Panc1 (cell line): ENCODE data around the gene NAT9. TPM values are rescaled to one million over a fixed set of nuclear protein-coding genes. Genes with fewer than 3 reads are reported as not detected.

Source experiments
- ATAC-seq: fragments of 200-7000 bp; cut with Tn5 transposase; 2 replicates; pipeline ENCODE4 v1.9.1; 2020; ENCODE audit warnings: mild to moderate bottlenecking, moderate library complexity
- BruUV-seq: library from RNA; stranded (reverse); fragments of 400-500 nt; replicated peaks from 2 replicates; lab custom pipeline; 2021; lab: Mats Ljungman, UMichigan
- CTCF ChIA-PET: fragments of 300-600 bp; sonication (Branson Sonifier 250); formaldehyde crosslinking; loops from one replicate; lab custom pipeline; 2022; ENCODE audit warnings: antibody characterized with exemption; lab: Charles Lee
- POLR2A ChIA-PET: fragments of 300-600 bp; sonication (Branson Sonifier 250); formaldehyde crosslinking; loops from one replicate; lab custom pipeline; 2022; ENCODE audit warnings: antibody characterized with exemption; lab: Charles Lee
- DNase-seq: peaks from one replicate; pipeline ENCODE4 v3.0.0-alpha.2; 2010; ENCODE audit warnings: low read depth, low spot score
- H3K27ac ChIP-seq: 2 replicates; pipeline ENCODE4 v1.5.1; 2011; ENCODE audit warnings: mild to moderate bottlenecking, low read length, inconsistent platforms
- H3K27me3 ChIP-seq: fragments of 200-500 bp; sonication (Bioruptor generic); 2 replicates; pipeline ENCODE4 v1.6.0; 2014; ENCODE audit warnings: low read length, inconsistent platforms; ENCODE audit not compliant: control insufficient read depth, insufficient read depth
- H3K36me3 ChIP-seq: fragments of 200-500 bp; sonication (Bioruptor generic); 2 replicates; pipeline ENCODE4 v1.5.1; 2014; ENCODE audit warnings: inconsistent platforms, mild to moderate bottlenecking, low read length, moderate library complexity; ENCODE audit not compliant: control insufficient read depth, insufficient read depth
- H3K4me1 ChIP-seq: 2 replicates; pipeline ENCODE4 v1.5.1; 2011; ENCODE audit warnings: inconsistent platforms, mild to moderate bottlenecking, low read length, moderate library complexity; ENCODE audit not compliant: control insufficient read depth, insufficient read depth
- H3K4me3 ChIP-seq, 2 experiments: 2 replicates each; pipeline ENCODE4 v1.5.1; 2011 to 2012; ENCODE audit warnings: low read depth in 2 of 2, low read length in 2 of 2, mild to moderate bottlenecking in 2 of 2, inconsistent platforms in 1 of 2, moderate library complexity in 1 of 2
- H3K9me3 ChIP-seq: fragments of 200-500 bp; sonication (Bioruptor generic); 2 replicates; pipeline ENCODE4 v1.5.1; 2014; ENCODE audit warnings: low read depth, mild to moderate bottlenecking, inconsistent platforms, low read length, moderate library complexity; ENCODE audit not compliant: control insufficient read depth, insufficient read depth
- CTCF ChIP-seq: fragments of 450-650 bp; IDR thresholded peaks from 2 replicates; pipeline ENCODE4 v1.5.1; 2017; ENCODE audit warnings: mild to moderate bottlenecking
- POLR2AphosphoS5 ChIP-seq: IDR thresholded peaks from 2 replicates; pipeline ENCODE4 v1.6.1; 2012; ENCODE audit warnings: mild to moderate bottlenecking, low read depth, low read length, moderate library complexity
- REST ChIP-seq, 2 experiments: IDR thresholded peaks; 2 replicates each; pipeline ENCODE4 v1.6.1; 2011 to 2012; ENCODE audit warnings: low read depth in 2 of 2, control low read depth in 1 of 2, low read length in 1 of 2, mild to moderate bottlenecking in 1 of 2, moderate library complexity in 1 of 2; ENCODE audit not compliant: insufficient read depth in 1 of 2
- SIN3A ChIP-seq: IDR thresholded peaks from 2 replicates; pipeline ENCODE4 v1.6.1; 2012; ENCODE audit warnings: low read depth, mild to moderate bottlenecking, low read length, moderate library complexity, borderline replicate concordance; ENCODE audit not compliant: insufficient read depth
- TCF7L2 ChIP-seq: IDR thresholded peaks from 2 replicates; pipeline ENCODE4 v1.6.1; 2011; ENCODE audit warnings: mild to moderate bottlenecking, low read depth, low read length, inconsistent platforms
- in situ Hi-C: cut with HindIII; loops from 2 replicates; pipeline ENCODE4 v1.10.0; 2016; ENCODE audit warnings: low sequenced_read_pairs, low pct_unique_long_range_greater_than_20kb
- intact Hi-C: fragments of 100-400 bp; cut with micrococcal nuclease; formaldehyde crosslinking; loops from one replicate; pipeline ENCODE4 v1.10.0; 2022; ENCODE audit not compliant: unreplicated experiment
- total RNA-seq: library from RNA; stranded (reverse); gene quantifications from one replicate; pipeline ENCODE4 v1.2.1, GENCODE V29; 2021; ENCODE audit not compliant: unreplicated experiment

The NAT9 gene
- total RNA-seq, 1 experiment from 2014 or later: 90.1 TPM

GRCh38 chr17:74818291-74818938, 42.3 kb upstream of the NAT9 start:
- no peaks in the 10 kb centered on the region for H3K9me3 ChIP-seq
- BruUV-seq: no TSS peak
- H3K36me3 ChIP-seq: no peaks in the 10 kb centered on the region
- no peak for ATAC-seq
- ChIA-PET POLR2A (interaction anchor here (0.6 kb wide), 2 partner anchors 25 to 692 kb away, joined by 5 to 10 read pairs; no protein-coding TSS in a partner anchor), CTCF (no interaction called here)
- TF ChIP-seq CTCF: no peak
- TF ChIP-seq TCF7L2: no peak
- TF ChIP-seq POLR2AphosphoS5: no peak
- TF ChIP-seq SIN3A: no peak
- TF ChIP-seq REST (IDR thresholded peaks at IDR 0.05; ENCODE audit: insufficient read depth in 1 of 2, low read depth in 2 of 2, low read length in 1 of 2): no peak
- H3K27ac ChIP-seq: no peak overlapping the region
- no peaks in the 10 kb centered on the region for H3K4me1 ChIP-seq
- no peak for DNase-seq
- no peak overlapping the region for H3K4me3 ChIP-seq
- H3K27me3 ChIP-seq: no peaks in the 10 kb centered on the region
- intact Hi-C loops: no loop called here
- in situ Hi-C loops: no loop called here

GRCh38 chr17:74816905-74817620, 40.9 kb upstream of the NAT9 start:
- ATAC-seq (no peak), DNase-seq (no peak)
- H3K27ac ChIP-seq: no peak overlapping the region
- H3K9me3 ChIP-seq: no peaks in the 10 kb centered on the region
- no peaks in the 10 kb centered on the region for H3K4me1 ChIP-seq
- H3K27me3 ChIP-seq: no peaks in the 10 kb centered on the region
- TF ChIP-seq TCF7L2 (no peak), SIN3A (no peak), POLR2AphosphoS5 (no peak), CTCF (no peak), REST (IDR thresholded peaks at IDR 0.05; ENCODE audit: insufficient read depth in 1 of 2, low read depth in 2 of 2, low read length in 1 of 2) (no peak)
- H3K4me3 ChIP-seq: no peak overlapping the region
- no TSS peak for BruUV-seq
- POLR2A ChIA-PET: no interaction called here
- in situ Hi-C loops: no loop called here
- intact Hi-C loops: no loop called here
- H3K36me3 ChIP-seq: no peaks in the 10 kb centered on the region
- CTCF ChIA-PET: no interaction called here
